ENCODE results near the gene SLC16A8.

GRCh38 chr22:38066381-38067027, 17.5 kb downstream of the SLC16A8 start:
- TF ChIP-seq CTCF (IDR thresholded peaks at IDR 0.05 in 2 of 3, conservative IDR thresholded peaks at IDR 0.05 in 1 of 3; ENCODE audit: insufficient read depth in 2 of 3, low read depth in 1 of 3, low read length in 3 of 3) = 0 out of 6 replicates have a peak, but pooled peaks of 1 of the 3 experiments have one; percentile 8
- no peak for TF ChIP-seq HLTF (IDR thresholded peaks at IDR 0.05)
- TF ChIP-seq SFPQ (IDR thresholded peaks at IDR 0.05; ENCODE audit: low read depth, low read length) = no peak
- no peak for TF ChIP-seq EZH2 (IDR thresholded peaks at IDR 0.05; ENCODE audit: borderline replicate concordance, low read depth, low read length)
- TF ChIP-seq USF2 (CRISPR knock-in tag; IDR thresholded peaks at IDR 0.05) = no peak
- TF ChIP-seq NBN (IDR thresholded peaks at IDR 0.05; ENCODE audit: low read depth) = no peak
- no peak for TF ChIP-seq CCAR2 (IDR thresholded peaks at IDR 0.05; ENCODE audit: low read depth, low read length)
- no peak for TF ChIP-seq POLR2AphosphoS5 (IDR thresholded peaks at IDR 0.05; ENCODE audit: control insufficient read depth, insufficient read depth, low read depth, low read length)
